ENCODE results near the gene MRPL12.

The MRPL12 gene

GRCh38 chr17:81681672-81682071 lies 21.5 kb upstream of the MRPL12 start:
- TF ChIP-seq CTCF (IDR thresholded peaks at IDR 0.05; ENCODE audit: low read depth, low read length), result no peak
- no peak for DNase-seq (ENCODE audit: low read depth in 2 of 2)
- H3K4me3 ChIP-seq (replicated peaks in 1 of 2; ENCODE audit: low read depth in 2 of 2, low read length in 2 of 2), result no peak overlapping the region

DNA sequence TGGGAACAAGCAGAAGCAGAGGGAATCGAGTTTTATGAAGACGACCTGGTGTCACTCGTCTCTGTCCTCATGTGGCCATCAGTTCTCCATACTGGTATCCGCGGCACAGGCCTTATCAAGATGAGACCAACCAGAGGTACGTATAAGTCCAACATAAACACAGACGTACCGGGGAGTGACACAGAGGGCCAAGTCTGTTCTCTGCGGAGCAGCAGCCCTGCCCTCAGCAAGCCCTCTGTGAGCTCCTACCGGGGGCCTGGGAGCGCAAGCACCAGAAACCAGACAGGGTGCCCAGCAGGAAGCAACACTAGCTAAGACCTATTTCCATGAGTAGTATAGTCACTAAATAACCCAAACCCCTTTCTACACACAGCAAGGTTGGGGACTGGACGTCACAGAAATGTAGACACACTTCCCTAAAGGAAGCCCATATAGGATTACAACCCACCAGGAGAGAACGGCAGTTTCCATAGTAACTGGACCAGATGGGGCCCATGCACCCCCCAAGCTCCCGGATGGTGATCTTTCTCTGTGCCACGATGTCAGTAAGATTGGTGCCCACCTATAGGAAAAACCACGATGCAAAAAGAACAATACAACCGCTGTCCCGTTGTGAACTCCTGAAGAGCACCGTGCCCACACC lies 20.5 kb upstream of the MRPL12 start:
- peak overlapping the region; percentile 92 to 98 for H3K4me3 ChIP-seq (replicated peaks in 1 of 2; ENCODE audit: low read depth in 2 of 2, low read length in 2 of 2)

DNA sequence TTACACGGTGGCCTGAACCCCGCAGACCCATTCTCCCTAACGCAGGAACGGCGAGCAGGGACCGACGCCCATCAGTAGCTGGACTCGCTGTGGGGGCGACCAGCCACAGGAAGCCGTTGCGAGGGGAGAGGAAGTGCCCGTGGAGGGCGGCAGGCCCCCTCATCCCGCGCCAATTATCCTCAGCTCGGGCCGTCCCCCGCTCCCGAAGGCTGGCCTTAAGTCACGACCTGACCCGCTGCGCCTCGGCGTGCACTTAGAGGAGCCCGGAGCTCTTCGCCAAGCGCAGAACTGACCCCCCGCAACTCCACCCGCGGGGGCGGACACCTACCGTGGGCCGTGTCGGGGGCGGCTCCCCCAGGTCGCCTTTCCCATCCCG lies 20.0 kb upstream of the MRPL12 start:
- no peak for DNase-seq (ENCODE audit: low read depth in 2 of 2)

More for the DNA sequence above, 20.5 kb upstream of the MRPL12 start:
- peak; percentile 14 to 17 for DNase-seq (ENCODE audit: low read depth in 2 of 2)
- no peak for TF ChIP-seq CTCF (IDR thresholded peaks at IDR 0.05; ENCODE audit: low read depth, low read length)

DNA sequence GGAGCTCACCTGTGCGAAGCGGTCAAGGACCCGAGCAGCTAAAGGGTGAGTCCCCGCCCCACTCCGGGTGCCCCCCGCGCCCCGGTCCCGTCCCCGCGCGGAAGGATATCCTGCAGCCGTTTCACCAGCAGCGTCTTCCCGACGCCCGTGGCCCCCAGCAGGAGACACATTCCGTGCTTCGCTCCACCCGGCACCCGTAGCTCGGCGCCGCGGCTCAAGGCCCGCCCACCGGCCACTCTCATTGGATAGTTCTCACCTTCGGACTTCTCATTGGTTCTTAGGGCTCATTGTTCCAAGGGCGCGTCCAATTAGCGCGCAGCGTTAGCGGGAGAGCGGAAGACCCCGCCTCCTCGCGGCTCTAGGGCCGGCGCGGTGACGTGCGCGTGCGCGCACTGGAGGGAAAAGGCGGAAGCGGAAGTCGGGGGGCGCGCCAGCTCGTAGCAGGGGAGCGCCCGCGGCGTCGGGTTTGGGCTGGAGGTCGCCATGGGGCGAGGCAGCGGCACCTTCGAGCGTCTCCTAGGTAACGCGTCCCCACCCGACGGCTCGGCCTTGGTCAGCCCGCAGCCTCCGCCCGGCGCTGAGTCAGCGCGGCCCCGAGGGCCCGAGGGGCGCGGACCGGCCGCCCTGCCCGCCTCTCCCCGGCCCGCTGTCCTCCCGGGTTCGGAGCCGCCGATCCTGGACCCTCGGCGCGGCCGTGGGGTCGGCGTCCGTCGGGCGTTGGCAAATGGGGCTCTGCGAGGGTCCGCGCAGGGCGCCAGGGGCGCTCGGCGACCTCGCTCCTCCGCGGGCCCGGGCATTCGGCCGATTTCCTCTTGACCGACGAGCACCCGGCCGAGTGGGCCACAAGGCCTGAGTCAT lies 19.4 kb upstream of the MRPL12 start, which contains the start of the genes ARL16 and HGS:
Gene ARL16 (minus strand): TSS at position 214 of the 858 bp plus-strand sequence. CDS start 44 bp downstream, at position 170.
Gene HGS (plus strand): TSS at position 428 of the 858 bp plus-strand sequence. CDS start 56 bp downstream, at position 484.
- peak; percentile 99 to 100 for DNase-seq (ENCODE audit: low read depth in 2 of 2)
- H3K4me3 ChIP-seq (replicated peaks in 1 of 2; ENCODE audit: low read depth in 2 of 2, low read length in 2 of 2), result peak within 1 kb of the TSS; percentile 92 to 98
- TF ChIP-seq CTCF (IDR thresholded peaks at IDR 0.05; ENCODE audit: low read depth, low read length), result no peak

More for the DNA sequence above, 20.0 kb upstream of the MRPL12 start:
- peak overlapping the region; percentile 92 to 98 for H3K4me3 ChIP-seq (replicated peaks in 1 of 2; ENCODE audit: low read depth in 2 of 2, low read length in 2 of 2)
- TF ChIP-seq CTCF (IDR thresholded peaks at IDR 0.05; ENCODE audit: low read depth, low read length), result no peak

GRCh38 chr17:81684442-81684911 lies 18.7 kb upstream of the MRPL12 start:
- DNase-seq (ENCODE audit: low read depth in 2 of 2), result peak in 1 of 2 donors; percentile 90
- peak overlapping the region; percentile 62 to 98 for H3K4me3 ChIP-seq (replicated peaks in 1 of 2; ENCODE audit: low read depth in 2 of 2, low read length in 2 of 2)
- no peak for TF ChIP-seq CTCF (IDR thresholded peaks at IDR 0.05; ENCODE audit: low read depth, low read length)

- TF ChIP-seq CTCF (IDR thresholded peaks at IDR 0.05; ENCODE audit: low read depth, low read length), result no peak
- peak; percentile 23 to 82 for DNase-seq (ENCODE audit: low read depth in 2 of 2)
- H3K4me3 ChIP-seq (replicated peaks in 1 of 2; ENCODE audit: low read depth in 2 of 2, low read length in 2 of 2), result peak overlapping the region; percentile 62 to 98
Measured at GRCh38 chr17:81685108-81685507, 18.1 kb upstream of the MRPL12 start.
